DMS53 (cell line): ENCODE results near the gene SPSB2.
"Not testable (repeated sequence)": the region's sequence is repeated elsewhere in the genome, so short reads cannot be mapped to it uniquely, and the experiment has no call there.

Experiments used
- DNase-seq: peaks from one replicate; lab custom pipeline; 2025; lab: John Stamatoyannopoulos, UW

Gene SPSB2

DNA sequence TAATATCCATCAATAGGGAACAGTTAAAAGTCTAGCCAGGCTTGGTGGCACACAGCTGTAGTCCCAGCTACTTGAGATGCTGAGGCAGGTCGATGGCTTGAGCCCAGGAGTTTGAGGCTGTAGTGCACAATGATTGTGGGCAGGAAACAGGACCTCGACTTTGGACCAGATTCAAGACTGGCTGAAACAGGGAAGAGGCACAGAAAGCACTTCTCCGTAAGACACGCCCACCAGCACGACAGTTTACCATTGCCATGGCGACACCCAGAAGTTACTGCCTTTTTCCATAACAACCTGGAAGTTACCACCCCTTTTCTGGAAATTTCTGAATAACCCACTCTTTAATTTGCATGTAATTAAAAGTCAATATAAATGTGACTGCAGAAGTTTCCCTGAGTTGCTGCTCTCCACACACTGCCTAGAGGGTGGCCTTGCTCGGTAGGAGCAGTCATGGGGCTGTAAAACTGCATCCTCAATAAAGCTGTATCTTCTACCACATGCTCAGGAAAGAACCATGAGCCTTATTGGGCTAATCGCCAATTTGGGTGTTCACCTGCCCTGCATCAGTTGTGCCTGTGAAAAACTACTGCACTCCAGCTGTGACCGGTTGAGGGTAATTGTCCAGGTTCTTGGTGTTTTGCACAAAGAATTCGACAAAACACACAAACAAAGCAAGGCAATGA is 26.9 kb upstream of the SPSB2 start:
- peak; percentile 75 for DNase-seq

DNA sequence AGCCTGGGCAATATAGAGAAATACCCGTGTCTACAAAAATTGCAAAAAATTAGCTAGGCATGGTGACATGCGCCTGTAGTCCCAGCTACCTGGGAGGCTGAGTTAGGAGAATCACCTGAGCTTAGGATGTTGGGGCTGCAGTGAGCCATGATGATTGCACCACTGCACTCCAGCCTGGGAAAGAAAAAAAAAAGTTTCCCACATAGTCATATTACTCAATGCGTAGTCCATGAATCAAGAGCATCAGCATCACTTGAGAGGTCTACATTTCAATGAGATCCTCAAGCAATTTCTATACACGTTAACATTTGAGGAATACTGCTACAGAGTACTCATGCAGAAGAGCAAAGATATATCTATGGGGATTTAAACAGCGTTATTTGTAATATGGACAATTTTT is 26.3 kb upstream of the SPSB2 start:
- DNase-seq: no peak

DNA sequence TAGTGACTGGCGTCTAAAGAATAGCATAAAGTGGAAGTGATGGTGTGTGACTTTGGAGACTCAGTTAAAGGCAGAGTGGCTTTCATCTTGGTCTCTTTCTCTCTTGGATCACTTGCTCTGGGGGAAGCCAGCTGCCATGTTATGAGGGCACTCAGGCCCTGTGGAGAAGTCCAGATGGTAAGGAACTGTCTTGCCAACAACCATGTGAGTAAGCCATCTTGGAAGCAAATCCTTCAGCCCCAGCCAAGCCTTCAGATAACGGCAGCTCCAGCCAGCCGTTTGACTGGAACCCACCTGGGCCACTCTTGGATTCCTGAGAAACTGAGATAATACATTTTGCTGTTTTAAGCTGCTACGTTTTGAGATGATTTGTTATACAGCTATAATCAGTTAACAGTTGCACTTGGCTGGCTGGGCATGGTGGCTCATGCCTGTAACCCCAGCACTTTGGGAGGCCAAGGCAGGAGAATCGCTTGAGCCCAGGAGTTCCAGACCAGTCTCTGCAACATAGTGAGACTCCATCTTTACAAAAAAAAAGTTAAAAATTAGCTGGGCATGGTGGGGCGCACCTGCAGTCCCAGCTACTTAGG is 23.8 kb upstream of the SPSB2 start:
- DNase-seq: no peak

DNA sequence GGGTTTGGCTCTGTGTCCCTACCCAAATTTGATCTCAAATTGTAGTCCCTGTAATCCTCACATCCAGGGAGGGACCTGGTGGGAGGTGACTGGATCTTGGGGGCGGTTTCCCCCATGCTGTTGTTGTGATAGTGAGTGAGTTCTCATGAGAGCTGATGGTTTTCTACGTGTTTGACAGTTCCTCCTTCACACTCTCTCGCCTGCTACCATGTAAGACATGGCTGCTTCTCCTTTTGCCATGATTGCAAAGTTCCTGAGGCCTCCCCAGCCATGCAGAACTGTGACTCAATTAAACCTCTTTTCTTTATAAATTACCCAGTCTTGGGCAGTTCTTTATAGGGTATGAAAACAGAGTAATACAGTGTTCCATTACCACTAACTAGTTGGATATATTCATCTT is 21.2 kb upstream of the SPSB2 start:
- no peak for DNase-seq

DNA sequence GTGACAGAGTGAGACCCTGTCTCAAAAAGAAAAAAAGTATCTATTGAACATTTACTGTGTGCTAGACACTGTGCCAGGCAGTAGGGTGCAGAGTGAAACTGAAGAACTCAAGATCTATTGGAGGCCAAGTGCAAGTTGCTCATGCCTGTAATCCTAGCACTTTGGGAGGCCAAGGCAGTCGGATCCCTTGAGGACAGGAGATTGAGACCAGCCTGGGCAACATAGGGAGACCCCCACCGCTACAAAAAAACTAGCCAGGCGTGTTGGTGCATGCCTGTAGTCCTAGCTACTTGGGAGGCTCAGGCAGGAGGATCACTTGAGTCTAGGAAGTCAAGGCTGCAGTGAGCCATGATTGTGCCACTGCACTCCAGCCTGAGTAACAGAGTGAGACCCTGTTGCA is 19.6 kb upstream of the SPSB2 start:
- not testable (repeated sequence) for DNase-seq

DNA sequence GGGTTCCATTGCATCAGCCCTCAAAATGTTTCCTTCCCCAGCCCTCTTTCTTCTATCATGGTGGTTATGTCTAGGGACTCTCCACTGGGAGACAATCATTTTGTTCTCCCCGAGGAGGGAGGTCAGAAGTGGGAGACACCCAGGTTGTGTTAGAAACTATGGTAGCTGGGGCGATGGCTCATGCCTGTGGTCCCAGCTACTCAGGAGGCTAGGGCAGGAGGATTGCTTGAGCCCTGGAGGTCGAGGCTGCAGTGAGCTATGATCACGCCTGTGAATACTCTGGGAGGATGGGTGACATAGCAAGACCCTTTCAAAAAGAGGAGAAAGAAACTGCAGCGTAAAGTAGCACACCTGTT is 18.5 kb upstream of the SPSB2 start:
- DNase-seq: no peak

DNA sequence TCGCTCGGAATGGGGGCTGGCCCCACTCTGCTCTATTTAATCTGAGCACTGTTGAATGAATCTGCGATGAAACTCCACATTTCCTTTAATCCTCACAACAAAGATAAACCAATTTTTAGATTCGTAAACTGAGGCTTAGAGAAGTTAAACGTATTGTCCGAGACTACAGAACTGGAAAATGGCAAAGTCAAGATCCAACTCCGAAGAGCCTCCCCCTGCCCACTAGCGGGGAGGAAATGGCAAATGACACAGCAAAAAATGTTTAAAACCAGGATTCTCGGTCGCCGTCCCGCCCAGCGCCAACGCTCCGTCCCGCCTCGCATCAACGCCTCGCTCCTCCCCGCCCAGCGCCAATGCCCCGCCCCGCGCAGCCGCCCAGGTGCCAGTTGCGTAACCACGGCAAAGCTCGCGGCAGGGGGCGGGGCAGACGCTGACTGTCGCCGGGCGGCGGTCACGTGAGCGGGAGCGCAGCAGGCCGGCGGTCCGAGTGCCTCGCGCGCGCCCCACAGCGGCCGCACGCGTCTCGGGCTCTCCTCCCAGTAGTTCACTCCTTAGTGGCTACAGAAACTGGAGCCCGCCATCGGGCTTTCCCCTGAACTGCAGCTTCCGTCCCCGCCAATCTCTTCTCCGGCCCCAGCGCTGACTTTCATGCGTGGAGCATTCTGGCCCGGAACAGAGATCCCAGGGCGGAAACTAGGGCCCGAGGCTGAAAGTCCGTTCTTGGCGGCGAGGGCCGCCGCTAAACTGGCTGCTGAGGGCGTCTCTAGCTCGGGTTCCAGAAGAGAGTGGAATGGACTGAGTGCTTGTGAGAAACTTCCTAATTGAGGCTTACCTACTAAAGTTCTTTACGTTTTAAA is 17.9 kb upstream of the SPSB2 start:
- peak; percentile 100 for DNase-seq

DNA sequence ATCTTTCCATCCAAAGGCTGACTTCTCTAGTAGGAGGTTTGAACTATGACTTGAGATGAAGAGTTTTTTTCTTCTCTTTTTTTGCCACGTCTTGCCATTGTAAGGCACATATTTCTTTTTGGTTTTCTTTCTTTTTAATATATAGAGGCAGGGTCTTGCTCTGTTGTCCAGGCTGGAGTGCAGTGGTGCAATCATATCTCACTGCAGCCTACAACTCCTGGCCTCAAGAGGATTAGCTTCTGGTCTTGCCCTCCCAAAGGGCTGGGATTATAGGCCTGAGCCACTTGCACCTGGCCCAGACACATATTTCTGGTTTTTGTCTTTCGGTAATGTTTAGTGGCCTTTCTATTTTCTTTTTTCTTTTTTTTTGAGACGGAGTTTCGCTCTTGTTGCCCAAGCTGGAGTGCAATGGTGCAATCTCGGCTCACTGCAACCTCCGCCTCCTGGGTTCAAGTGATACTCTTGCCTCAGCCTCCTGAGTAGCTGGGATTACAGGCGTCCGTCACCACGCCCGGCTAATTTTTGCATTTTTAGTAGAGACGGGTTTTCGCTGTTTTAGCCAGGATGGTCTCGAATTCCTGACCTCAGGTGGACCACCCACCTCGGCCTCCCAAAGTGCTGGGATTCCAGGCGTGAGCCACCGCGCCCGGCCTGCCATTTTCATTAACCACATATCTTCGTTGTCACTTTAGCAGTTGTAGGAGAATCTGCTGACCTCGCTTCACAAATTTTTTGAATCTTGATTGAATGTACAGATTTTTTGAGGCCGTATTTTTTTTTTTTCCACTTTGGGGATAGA is 16.9 kb upstream of the SPSB2 start:
- not testable (repeated sequence) for DNase-seq

DNA sequence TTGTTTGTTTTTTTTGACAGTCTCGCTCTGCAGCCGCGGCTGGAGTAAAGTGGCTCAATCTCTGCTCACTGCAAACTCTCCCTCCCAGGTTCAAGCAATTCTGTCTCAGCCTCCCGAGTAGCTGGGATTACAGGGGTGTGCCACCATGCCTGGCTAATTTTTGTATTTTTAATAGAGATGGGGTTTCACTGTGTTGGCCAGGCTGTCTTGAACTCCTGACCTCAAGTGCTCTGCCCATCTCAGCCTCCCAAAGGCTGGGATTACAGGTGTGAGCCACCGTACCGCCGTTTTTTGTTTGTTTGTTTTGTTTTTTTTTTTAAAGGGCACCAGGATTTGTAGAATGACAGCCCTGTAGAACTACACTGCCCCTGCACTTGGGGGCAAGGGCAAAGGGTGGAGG is 15.7 kb upstream of the SPSB2 start:
- not testable (repeated sequence) for DNase-seq

DNA sequence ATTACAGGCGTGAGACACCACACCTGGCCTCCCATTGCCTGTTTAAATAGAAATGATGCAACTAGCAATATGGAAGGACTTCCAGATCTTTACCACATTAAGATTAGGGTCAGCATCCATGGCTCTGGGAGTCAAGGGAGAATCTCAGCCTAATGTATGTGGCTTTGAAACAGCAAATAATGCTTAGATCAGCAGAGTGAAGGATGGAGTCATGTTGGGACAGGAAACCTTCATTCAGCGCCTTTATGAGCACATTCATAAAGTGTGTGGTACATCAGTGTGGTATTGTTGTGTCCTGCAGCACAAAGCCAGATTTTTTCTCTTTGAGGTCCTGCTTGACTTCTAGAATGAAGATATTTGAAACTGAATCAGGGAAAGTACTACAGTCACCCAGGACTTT is 15.3 kb upstream of the SPSB2 start:
- peak; percentile 43 for DNase-seq

DNA sequence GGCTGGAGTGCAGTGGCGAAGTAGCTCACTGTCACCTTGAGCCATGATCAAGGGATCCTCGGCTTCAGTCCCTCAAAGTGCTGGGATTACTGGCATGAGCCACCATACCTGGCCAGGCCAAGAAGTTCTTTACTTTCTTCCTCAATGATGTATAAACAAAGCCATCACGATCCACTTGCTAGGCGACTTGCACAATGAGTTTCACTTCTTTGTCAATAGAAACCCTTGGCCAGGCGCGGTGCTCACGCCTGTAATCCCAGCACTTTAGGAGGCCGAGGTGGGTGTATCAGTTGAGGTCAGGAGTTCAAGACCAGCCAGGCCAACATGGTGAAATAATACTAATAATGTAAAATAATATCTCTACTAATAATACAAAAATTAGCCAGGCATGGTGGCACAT is 14.4 kb upstream of the SPSB2 start:
- DNase-seq: no peak

DNA sequence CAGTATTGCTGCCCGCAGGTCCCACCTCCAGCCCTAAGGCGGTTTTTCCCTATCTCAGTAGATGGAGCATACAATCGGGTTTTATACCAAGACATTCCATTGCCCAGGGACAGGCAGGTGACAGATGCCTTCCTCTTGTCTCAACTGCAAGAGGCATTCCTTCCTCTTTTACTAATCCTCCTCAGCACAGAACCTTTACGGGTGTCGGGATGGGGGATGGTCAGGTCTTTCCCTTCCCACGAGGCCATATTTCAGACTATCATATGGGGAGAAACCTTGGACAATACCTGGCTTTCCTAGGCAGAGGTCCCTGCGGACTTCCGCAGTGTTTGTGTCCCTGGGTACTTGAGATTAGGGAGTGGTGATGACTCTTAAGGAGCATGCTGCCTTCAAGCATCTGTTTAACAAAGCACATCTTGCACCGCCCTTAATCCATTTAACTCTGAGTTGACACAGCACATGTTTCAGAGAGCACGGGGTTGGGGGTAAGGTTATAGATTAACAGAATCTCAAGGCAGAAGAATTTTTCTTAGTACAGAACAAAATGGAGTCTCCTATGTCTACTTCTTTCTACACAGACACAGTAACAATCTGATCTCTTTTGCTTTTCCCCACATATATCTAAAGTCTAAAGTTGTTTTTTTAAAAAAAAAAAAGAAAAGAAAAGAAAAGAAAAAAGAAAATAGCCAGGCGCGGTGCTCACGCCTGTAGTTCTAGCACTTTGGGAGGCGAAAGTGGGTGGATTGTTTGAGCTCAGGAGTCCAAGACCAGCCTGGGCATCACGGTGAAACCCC is 13.3 kb upstream of the SPSB2 start:
- not testable (repeated sequence) for DNase-seq

DNA sequence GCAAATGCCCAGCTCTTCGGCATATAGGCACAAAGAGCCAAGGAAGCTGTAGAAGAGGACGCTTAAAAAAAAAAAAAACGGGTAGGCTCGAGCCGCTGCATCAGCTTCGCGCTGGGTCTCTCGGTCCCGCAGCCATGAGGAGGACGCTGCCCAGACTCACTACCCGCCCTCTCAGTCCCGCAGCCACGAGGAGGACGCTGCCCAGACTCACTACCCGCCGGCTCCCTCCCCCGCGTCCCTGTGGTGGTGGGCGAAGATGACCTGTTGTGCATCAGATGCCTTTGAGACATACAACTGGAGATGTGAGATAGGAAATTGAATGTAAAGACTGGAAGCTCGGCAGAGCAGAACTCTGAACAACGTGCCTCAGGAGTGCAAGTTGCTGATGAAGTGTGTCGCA is 11.4 kb upstream of the SPSB2 start:
- no peak for DNase-seq

DNA sequence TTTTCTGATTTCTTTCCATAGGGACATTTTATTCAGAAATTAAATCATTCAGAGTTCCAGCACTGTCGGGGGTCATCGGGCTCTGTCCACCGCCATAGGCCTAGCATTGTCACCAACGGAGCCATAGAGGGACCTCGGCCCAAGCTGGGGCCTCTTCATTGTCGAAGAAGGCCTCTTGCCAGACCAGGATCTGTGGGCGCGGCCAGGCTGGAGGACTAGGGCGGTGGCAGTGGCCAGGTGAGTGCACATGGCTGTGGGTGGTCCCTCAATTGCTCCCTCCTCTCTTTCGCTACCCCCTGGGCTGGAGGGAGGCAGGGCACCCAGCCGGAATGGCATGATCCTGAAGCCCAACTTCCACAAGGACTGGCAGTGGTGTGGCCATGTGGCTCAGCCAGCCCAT is 10.6 kb upstream of the SPSB2 start:
- no peak for DNase-seq

DNA sequence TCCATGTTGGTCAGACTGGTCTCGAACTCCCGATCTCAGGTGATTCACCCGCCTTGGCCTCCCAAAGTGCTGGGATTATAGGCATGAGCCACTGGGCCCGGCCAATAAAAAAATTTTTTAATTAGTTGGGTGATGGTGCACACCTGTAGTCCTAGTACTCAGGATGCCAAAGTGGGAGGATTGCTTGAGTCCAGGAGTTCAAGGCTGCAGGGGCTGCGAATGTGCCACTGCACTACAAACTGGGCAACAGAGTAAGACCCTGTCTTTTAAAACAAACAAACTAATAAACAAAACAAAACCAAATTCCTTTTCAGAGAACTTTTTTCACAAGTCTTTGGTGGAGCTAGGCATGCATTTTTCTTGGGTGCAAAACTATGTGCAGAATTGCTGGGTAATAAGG is 10.1 kb upstream of the SPSB2 start:
- no peak for DNase-seq

DNA sequence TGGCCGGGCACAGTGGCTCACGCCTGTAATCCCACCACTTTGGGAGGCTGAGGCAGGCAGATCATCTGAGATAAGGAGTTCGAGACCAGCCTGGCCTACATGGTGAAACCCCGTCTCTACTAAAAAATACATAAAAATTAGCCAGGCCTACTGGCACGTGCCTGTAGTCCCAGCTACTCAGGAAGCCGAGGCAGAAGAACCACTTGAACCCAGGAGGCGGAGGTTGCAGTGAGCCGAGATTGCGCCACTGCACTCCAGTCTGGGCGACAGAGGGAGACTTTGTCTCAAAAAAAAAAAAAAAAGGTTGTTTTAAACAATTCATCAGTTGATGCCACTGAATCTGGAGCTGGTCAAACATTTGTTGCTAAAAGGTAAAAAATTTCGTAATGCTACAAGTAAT is 6.7 kb upstream of the SPSB2 start:
- not testable (repeated sequence) for DNase-seq

DNA sequence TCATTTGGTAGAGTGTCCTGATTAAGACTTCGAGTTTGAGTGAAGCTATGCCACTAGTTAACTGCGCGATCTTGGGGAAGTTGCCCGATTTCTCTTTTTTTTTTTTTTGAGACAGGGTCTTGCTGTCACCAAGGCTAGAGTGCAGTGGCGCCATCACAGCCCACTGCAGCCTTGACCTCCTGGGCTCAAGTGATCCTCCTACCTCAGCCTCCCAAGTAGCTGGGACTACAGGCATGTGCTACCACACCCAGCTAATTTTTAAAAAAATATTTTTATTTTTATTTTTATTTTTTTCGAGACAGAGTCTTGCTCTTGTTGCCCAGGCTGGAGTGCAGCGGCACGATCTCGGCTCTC is 889 bp upstream of the SPSB2 start:
- not testable (repeated sequence) for DNase-seq

DNA sequence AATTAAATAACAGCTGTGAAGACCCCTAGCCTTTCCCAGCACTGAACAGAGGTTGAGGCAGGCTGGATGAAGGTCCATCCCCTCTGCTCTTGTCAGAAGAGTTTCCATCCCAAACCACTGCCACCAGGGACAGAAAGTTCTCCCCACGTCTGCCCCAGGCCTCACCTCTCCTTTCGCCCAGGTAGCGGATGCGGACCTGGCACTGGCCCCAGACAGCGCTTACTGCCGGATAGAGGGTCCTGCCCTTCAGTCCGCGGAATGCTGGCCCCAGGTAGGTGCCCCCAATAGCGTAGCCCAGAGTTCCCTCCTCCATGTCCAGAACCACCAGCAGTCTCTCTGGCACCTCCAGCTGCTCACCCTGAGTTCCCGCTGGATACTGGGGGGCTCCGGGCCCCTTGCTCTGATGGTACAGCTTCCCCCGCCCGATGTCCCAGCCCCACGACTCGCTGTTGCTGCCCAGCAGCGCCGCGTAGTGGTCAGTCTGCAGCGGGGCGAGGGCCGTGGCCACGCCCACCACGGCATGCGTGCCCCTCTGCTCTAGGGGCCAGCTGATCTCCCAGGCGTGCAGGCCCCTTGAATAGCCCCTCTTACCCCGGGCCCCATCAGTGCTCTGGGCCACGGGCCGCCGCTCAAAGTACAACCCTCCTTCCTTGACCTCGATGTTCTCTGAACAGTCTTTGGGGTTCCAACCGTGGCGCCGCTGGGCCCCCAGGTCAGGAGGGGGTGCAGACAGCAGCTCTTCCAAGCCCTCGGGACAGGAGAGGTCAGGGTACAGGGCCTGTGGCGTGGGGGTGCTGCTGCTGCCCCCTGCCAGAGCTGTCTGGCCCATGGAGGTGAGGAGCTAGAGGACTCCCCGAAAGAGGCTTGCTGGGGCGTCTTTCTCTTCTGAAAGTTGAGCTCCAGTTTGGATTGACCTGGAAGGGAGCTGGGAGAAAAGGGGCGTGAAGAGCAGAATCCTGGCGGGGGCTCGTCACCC is 742 bp downstream of the SPSB2 start:
- peak; percentile 95 for DNase-seq

DNA sequence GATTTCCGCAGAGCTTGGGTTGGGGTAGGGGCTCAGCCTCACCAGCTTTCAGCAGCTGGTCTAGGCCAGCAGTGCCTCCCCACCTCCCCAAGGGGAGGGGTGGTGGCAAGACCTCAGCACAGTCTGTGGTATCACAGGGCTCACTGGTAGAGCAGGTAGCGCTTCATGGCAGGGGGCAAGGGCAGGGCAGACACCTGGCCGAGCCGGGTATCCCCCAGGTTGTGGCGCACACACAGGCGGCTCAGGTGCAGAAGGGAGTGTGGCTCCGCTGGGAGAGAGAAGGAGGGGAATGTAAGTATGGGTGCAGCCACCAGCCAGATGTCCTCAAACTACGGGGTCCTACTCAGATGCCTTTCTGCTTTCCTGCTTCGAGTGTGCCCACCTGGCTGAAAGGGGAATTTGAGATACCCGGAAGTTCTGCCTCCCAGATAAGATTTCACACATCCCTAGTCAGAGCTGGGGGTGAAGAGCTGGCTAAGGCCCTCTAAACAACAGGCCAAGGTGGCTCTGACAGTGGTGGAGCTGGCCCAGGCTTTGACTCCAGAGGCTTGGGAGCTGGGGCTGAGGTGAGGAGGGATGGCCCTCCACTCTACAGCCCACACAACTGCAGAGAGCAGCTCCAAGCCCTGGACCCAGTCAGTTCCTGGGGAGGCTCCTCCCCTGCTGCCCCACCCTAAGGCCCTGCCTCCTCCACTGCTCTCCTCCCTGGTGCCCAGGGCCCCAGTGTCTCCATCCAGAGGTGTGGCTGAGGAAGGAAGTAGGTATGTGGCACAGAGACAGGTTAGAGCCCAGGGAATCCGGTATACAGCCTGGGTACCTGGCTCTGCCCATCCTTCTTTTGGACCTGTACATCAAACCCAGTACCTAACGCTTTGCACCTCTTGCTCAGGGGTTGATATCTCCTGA is 1.8 kb downstream of the SPSB2 start:
- DNase-seq: peak; percentile 79
